Smooth muscle cell of bladder (primary cell): Measurements from ENCODE around the gene SERPINB11. TPM values are rescaled to one million over a fixed set of nuclear protein-coding genes. Genes with fewer than 3 reads are reported as not detected.

Source experiments
- total RNA-seq: library from RNA; depleted of rRNA; stranded (reverse); fragments of >200 nt; gene quantifications from 2 replicates; pipeline ENCODE4 v1.2.3, GENCODE V29; 2014

The SERPINB11 gene, protein sequence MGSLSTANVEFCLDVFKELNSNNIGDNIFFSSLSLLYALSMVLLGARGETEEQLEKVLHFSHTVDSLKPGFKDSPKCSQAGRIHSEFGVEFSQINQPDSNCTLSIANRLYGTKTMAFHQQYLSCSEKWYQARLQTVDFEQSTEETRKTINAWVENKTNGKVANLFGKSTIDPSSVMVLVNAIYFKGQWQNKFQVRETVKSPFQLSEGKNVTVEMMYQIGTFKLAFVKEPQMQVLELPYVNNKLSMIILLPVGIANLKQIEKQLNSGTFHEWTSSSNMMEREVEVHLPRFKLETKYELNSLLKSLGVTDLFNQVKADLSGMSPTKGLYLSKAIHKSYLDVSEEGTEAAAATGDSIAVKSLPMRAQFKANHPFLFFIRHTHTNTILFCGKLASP
- not detected in 2 replicates for total RNA-seq

DNA sequence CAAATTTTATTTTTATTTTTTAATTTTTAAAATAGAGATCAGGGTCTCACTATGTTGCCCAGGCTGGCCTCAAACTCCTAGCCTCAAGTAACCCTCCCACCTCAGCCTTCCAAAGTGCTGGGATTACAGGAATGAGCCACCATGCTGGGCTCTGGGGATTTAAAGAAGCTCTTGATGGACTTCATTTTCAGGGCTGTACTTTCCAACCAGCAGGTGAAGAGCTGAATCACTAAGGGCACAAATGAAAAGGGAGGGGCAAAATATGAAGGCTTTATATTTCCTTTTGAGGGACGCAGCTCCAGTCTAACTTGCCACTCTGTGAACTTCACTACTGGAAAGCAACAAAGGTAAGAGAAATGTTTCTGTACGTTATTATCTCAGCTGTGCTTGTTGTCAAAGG is at the start of gene SERPINB11:
SERPINB11 (plus strand) TSS at position 301 of the 400 bp plus-strand sequence. CDS start 7,234 bp downstream, outside the sequence.

DNA sequence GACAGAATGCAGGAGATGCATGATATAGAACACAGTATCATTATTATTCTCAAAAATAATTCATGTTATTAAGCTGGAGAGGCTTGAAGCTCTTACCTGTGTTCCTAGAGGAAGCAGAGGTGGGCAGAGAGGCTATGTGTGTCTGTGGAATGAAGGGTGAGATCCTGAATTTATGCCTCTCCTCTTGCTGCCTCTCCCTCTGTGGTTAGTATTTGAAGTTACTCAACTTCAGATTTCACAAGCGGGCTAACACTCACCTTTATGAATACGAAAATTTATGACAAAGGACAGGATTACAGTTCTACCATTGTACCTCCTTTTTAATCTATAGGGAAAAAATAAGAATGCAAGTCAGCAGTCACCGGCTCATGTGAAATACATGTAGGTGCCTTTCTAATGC is 41.0 kb upstream of the SERPINB11 start, which contains the start of gene SERPINB3:
SERPINB3 (minus strand) TSS at position 144 of the 400 bp plus-strand sequence. CDS start 677 bp downstream, outside the sequence.

Other genes starting within 250 kb of the SERPINB11 start
- 0.09 and 0.14 TPM in 2 replicates for gene SERPINB5, start 226.0 kb upstream of the SERPINB11 start, total RNA-seq
- gene SERPINB12, start 160.6 kb upstream of the SERPINB11 start, total RNA-seq = not detected in 2 replicates
- gene SERPINB13, start 115.6 kb upstream of the SERPINB11 start, total RNA-seq = not detected in 2 replicates
- gene SERPINB4, start 58.7 kb upstream of the SERPINB11 start, total RNA-seq = 0.14 and 0.46 TPM in 2 replicates
- gene SERPINB3, start 41.1 kb upstream of the SERPINB11 start, total RNA-seq = 0.28 TPM in 1 of 2 replicates, not detected in the other
- gene SERPINB7, start 72.5 kb downstream of the SERPINB11 start, total RNA-seq = 1.4 and 4.1 TPM in 2 replicates
- 0.74 and 1.00 TPM in 2 replicates for gene SERPINB2, start 184.7 kb downstream of the SERPINB11 start, total RNA-seq
- gene SERPINB10, start 205.0 kb downstream of the SERPINB11 start, total RNA-seq = not detected in 2 replicates
- gene HMSD, start 246.3 kb downstream of the SERPINB11 start, total RNA-seq = under 0.01 TPM in 2 replicates